Measurements from ENCODE around the gene QRFPR.
"Not testable (repeated sequence)": the region's sequence is repeated elsewhere in the genome, so short reads cannot be mapped to it uniquely, and the experiment has no call there.

Gene QRFPR

DNA sequence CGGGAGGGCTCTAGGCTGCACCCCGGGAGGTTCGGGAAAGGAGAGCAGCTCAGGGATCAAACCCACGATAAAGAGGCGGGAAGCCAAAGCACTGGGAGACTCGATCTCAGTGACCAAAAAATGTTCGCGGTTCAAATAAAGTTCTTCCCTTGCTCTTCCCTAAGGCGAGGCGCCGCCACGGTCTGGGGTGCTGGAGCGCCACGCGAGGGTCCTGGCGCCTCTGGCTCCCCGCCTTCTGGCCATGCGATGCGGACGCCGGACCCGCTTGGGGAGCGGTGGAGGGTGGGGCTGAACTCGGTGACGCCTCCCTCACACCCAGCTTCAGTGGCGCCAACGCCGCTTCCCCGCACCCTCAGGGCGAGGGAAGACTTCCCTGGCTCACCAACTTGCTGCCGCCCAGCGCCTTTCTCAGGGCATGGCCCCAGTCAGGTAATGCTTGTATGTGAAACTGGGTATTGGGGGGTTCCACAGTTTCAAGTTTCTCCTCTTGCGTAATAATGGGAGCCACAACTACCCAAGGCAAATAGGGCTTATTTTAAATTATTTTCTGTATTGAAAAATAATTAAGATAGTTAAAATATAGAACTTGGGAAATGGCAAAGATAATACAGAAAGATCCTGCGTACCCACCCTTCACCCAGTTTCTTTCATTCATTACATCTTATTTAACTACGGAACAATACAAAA is at the start of gene QRFPR:
Gene QRFPR (minus strand): TSS at position 243 of the 687 bp plus-strand sequence. CDS start 371 bp downstream, outside the sequence.
- in situ Hi-C loops (cut with MboI; ENCODE audit: low sequenced_read_pairs), result no loop called here

DNA sequence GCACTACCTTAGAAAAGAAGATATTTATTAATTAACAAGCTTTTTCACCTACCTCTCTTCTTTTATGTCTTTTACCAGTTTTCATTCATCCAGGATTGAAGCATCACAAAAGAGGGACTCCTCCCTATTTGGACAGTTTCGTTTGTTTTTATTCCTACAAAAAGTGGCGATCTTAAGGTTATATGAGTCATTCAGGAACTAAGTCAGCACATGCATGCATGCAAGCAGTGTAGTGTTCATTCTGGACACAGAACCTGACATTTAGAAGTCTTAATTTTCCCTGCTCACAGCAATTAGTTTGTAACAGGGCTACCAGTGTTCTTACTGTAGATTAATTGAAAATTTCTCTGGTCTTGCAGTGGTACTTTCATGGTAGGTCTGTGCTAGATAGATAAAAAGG is 47.9 kb upstream of the QRFPR start:
- in situ Hi-C loops (cut with MboI; ENCODE audit: low sequenced_read_pairs), result no loop called here

DNA sequence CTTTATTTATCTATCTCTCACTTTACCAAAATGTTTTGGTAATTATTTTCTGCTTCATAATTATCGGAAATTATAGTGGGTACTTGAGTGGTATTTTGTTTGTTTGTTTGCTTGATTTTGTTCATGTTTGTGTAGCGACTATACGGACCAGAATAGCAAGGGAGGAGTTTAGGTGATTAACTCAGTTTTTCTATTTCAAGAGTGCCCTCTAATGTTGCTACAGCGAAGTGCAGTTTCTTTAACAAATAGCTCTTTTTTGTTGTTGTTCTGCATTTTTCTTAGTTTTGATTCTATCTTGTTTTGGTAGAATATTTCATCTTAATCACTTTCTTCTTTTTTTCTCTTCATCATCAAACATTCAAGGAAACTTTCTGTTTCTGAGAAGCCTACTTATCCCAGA is 40.8 kb upstream of the QRFPR start:
- in situ Hi-C loops (cut with MboI; ENCODE audit: low sequenced_read_pairs), result no loop called here

DNA sequence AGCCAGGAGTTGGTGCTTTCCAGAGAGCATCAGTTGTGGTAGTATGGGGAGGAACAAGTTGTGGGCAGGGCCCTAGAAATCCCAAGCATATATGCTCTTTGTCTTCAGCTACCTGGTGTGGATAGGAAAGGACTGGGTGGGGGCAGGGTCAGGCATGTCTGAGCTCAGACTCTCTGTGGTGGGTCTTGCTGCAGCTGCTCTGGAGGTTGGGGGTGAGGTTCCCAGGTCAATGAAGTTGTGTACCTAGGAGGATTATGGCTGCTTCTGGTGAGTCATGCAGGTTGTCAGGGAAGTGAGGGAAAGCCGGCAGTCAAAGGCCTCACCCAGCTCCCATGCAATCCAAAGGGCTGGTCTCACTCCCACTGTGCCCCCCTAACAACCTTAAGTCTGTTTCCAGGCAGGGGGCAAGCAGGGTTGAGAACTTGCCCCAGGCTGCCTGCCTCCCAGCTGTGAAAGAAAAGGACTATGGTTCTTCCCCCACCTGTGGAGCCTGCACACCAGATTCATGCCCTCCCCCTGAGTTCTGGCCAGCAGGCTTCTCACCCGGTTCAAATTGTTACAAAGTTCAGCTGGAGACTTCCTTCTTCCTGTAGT is 30.4 kb upstream of the QRFPR start:
- in situ Hi-C loops (cut with MboI; ENCODE audit: low sequenced_read_pairs), result no loop called here

DNA sequence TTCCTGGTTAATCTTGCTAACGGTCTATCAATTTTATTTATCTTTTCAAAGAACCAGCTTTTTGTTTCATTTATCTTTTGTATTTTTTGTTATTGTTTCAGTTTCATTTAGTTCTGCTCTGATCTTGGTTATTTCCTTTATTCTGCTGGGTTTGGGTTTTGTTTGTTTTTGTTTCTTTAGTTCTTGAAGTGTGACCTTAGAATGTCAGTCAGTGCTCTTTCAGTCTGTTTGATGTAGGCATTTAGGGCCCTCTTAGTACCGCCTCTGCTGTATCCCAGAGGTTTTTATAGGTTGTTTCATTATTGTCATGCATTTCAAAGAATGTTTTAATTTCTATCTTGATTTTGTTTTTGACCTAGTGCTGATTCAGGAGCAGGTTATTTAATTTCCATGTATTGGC is 27.7 kb upstream of the QRFPR start:
- in situ Hi-C loops (cut with MboI; ENCODE audit: low sequenced_read_pairs), result not testable (repeated sequence)

DNA sequence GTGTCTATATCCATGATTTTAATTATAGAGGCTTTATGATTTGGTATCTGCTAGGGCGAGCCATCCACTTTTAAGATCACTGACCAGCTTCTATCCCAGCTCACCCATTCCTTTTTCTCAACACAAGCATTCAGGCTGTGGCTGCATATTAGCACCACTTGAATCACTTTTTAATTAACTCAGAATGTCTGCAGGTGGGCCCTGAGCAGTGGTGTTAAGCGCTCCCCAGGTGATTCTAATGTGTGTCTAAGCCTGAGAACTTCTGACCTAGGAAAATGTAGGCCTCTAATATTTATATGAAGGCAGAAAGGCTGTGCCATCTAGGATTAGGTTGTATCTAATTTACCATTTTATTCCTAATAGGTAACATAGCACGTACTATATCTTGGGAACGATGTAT is 19.8 kb upstream of the QRFPR start:
- in situ Hi-C loops (cut with MboI; ENCODE audit: low sequenced_read_pairs), result no loop called here

DNA sequence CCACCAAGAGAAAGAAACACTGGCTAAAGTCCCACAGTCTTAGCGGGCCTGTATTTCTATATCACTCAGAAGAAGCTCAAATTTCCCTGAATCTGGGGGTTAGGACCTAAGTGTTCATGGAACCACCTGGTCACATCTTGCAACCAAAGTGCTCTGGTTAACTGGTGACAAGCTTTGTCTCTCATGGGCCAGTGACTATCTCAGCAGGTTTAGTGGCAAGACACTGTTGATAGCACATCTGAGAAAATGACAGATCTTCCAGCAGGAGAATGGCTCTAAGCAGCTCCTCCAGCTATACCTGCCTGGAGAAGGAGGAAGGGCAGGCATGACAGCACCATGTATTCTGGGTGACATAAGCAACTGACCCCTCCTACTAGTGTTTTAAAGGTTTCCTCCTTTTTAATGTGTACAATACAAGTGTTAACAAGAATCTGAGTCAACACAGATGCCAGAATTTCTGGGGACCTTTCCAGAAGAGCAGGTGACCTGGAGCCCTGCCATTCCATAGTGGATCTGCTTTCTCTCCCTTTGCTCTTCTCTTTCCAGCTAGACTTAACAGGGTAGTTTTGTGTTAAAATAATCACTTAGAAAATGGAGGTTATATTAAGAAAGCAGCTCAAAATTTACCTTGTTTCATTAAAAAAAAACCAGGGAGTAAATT is 17.3 kb upstream of the QRFPR start:
- in situ Hi-C loops (cut with MboI; ENCODE audit: low sequenced_read_pairs), result no loop called here

DNA sequence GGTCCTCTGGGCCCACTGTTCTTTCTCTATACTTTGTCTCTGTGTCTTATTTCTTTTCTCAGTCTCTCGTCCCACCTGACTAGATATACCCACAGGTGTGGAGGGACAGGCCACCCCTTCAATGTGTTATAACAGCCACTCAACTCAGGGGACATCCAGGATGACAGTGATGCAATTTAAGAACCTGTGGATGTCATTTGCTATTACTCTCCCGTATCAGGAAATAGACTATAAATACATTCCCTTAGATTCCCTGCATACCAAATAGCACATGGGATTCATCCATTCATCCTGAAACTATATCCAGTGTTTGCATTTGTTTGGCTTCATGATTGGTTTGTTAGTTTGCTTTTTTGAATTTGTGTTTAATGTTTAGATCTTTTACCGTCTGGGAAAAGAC is 16.6 kb upstream of the QRFPR start:
- in situ Hi-C loops (cut with MboI; ENCODE audit: low sequenced_read_pairs), result no loop called here

DNA sequence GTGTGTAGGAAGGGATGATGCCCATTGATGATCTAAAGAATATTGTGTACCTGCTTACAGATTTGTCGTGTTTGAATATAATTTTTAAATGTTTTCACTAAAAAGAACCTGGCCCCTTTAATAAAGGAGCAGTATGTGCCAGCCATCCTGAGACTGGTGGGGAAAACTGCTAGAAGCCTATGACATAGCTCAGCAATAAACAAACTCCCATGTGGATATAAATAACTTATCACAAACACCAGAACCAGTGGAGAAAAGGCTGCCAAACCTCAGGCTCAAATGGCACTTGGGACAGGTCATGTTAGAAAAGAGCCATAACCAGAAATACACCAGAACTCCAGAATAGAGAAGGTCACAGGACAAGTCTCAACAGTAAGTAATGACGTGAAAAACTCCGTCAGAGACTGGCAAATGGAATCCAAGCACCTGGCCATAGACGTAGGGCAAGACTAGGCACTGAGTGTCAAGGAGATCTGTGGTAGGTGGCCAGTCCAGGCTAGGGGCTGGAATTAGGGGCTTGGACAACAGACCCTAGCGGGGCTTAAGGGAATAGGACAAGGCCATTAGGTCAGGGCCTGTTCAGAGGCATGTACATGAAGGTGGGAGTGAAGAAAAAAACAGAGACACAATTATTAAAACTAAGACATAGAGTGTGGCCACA is 11.7 kb upstream of the QRFPR start:
- in situ Hi-C loops (cut with MboI; ENCODE audit: low sequenced_read_pairs), result no loop called here

DNA sequence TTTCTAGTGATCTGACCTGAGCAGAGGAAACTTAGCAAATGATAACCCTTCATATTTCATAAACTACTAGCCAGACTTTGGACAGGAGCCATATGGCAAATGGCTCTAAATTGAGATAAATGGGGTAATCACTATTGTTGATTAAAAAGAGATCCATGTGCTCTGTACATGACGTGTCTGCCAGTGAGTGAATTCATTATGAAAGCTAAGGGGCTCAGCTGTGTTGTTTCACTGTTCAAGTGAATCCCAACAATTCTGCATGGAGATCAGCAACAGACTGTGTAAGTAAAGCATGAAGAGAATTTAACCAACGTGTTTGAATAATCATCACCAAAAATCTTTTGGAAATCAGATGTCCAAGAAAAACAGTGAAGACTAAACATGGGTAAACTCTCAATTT is 9.5 kb upstream of the QRFPR start:
- in situ Hi-C loops (cut with MboI; ENCODE audit: low sequenced_read_pairs), result no loop called here

DNA sequence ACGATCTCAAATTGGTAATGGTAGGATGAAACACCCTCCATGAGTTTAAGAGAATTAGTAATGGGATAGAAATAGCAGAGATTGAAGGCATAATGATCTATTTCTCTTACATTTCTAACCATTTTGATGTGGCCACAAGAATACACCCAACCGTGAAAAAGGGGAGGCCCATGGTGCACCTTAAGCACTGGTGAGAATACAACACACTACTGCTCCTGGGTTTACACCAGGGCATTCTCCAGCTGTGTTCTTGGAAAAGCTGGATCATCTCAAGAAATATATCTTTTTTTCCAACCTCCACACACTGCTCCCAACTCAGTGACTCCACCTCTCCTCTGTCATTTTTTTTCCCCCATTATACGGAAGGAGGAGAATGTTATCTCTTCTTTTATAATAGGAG is 1.5 kb downstream of the QRFPR start:
- in situ Hi-C loops (cut with MboI; ENCODE audit: low sequenced_read_pairs), result no loop called here

DNA sequence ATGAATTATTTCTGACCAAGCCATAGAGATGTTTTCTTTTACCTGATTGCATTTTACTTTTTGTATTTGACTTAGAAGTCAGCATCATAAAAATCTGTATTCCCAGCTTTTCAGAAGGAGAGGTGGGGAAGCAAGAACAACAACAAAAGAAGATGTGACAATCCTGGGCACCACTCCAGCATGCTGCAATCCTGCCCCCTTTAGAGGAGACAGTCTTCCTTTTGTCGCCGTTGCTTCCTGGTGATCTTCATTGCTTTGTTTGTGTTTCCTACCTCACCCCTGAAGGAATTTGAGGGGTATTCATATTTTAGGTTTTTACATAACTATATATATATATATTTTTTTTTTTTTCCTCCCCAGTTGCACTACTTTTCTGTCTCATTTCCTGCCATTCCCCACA is 3.7 kb downstream of the QRFPR start:
- in situ Hi-C loops (cut with MboI; ENCODE audit: low sequenced_read_pairs), result no loop called here

DNA sequence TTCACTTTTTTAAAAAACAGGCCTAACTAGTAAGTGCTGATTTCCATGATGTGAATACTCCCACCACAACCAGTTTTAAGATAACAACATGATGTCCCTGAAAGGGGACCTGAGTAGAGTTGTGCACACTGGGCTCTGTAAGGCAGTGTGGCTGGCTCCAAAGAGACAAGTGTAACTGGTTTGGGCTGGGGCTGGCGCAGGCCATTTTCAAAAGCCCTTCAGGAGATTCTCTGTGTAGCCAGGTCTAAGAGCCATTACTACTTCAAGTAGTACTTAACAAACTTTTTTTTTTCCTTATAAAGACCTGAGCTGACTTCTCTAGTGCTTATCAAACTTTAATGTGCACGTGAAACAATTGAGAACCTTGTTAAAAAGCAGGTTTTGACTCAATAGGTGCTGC is 4.3 kb downstream of the QRFPR start:
- in situ Hi-C loops (cut with MboI; ENCODE audit: low sequenced_read_pairs), result no loop called here

DNA sequence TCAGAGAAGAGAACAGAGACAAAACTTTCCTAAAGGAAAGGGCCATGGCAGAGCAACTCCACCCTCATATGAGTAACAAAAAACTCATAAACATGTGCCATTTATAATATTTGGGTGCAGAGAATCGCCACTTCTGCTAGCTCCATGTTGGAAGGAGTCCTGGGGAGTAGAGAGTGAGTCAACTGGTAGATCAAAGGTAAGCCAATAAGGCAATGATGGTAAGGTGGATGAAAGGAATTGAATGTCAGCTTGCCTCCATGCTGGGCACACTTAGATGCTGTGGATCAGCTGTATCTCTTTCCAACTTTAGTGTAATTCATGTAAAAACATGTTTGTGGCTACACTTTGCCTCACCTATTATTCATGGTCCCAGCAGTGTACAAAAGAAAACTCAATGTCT is 4.7 kb downstream of the QRFPR start:
- in situ Hi-C loops (cut with MboI; ENCODE audit: low sequenced_read_pairs), result no loop called here

DNA sequence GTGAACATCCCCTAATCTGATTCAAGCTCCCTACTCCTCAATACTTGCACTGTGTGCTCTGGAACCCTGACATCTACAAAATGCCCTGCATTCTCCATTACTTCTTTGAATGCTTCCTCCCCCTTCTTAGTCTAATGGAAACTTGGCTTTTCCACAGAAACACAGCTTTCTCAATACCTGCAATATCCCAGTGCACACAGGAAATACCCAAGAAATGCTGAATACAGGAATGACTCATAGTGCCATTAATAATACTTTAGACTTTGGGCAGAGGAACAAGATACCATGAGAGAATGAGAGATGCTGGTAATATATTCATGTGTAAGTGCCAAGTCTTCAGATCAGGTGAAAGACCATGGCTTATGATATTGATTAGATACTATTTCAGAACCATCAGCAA is 5.6 kb downstream of the QRFPR start:
- in situ Hi-C loops (cut with MboI; ENCODE audit: low sequenced_read_pairs), result no loop called here

DNA sequence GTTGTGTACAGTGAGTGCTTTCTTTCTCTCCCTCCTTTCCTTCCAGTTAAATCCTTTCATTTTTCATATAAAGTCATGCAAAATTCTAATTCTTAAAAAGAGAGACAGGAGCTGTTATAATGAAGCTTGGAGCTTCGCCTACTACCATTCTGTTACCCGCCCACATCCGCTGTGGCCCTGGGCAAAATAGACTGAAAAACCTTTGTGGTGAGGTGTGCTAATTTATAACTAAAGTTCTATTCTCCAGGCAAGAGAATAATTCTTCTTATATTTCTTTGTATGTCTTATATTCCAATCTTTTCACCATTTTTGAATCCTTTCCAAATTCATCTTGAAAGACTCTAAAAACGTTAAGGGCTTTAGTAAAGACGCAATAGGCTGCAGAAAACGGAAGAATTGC is 7.0 kb downstream of the QRFPR start:
- in situ Hi-C loops (cut with MboI; ENCODE audit: low sequenced_read_pairs), result no loop called here

DNA sequence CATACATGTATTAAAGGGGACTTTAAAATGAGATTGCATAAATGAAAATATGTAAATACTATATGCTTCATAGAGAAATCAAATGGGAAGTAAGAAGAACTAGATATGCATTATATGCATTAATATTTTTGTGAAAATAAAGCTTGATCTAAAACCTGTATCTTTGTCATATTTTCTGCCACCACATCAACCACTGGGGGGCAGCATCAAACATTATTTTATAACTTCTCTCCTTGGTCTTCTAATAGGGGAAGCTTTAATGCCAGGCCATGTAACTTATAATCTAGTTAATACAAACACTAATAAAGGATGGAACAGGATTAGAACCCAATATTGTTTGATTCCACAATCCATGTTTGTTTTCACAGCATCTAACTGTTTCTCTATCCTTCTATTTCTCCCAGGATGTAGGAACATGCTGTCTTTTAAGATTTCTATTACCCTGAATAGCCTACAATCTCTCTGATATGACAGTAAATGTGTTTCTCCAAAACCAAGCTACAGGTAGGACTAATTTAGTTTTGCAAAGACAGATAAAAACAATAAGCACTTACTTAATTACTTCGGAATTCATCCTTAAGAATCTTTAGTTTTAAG is 10.0 kb downstream of the QRFPR start:
- in situ Hi-C loops (cut with MboI; ENCODE audit: low sequenced_read_pairs), result no loop called here

DNA sequence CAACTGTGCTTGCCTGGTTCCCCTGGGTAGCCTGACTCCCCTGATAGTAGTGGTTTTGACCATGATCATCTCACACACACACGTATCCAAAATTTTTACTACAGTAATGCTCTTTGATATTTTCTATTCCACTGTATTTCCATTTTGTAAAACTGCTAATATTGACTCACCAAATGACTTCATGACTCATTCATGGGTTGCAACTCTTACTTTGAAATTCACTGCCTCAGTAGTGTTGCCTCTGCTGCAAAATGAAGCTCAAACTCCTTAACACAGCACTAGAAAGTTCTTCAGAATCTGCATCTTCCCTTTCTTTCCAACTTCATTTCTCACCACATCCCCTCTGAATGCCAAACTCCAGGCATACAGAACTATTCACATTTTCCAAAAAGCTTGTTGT is 20.3 kb downstream of the QRFPR start:
- in situ Hi-C loops (cut with MboI; ENCODE audit: low sequenced_read_pairs), result no loop called here

DNA sequence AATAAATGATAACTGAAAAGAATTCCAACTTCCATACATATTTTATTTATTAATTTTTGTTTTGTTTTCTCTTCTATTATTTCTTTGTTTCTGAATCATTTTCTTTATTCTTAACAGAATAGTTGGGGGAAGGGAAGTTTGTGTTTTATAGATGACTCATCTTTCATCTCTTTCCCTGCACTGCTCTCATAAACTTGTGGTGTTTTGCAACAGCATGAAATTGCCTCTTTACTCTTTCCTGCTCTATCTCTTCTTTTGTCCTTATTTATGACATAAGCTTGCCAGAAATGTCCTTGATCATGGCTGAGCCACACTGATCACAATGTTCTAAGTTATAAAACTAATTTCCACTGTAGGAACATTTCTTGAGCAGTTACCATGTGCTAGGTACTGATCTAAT is 22.3 kb downstream of the QRFPR start:
- in situ Hi-C loops (cut with MboI; ENCODE audit: low sequenced_read_pairs), result no loop called here

DNA sequence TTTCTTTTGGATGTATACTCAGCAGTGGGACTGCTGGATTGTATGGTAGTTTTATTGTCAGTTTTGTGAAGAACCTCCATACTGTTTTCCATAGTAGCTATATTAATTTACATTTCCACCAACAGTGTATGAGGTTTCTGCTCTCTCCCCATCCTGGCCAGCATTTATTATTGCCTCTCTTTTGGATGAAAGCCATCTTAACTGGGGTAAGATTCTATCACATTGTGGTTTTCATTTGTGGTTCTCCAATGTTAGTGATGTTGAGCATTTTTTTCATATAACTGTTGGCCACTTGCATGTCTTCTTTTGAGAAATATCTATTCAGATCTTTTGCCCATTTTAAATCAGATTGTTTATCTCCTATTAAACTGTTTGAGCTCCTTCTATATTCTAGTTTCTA is 27.6 kb downstream of the QRFPR start:
- in situ Hi-C loops (cut with MboI; ENCODE audit: low sequenced_read_pairs), result no loop called here

DNA sequence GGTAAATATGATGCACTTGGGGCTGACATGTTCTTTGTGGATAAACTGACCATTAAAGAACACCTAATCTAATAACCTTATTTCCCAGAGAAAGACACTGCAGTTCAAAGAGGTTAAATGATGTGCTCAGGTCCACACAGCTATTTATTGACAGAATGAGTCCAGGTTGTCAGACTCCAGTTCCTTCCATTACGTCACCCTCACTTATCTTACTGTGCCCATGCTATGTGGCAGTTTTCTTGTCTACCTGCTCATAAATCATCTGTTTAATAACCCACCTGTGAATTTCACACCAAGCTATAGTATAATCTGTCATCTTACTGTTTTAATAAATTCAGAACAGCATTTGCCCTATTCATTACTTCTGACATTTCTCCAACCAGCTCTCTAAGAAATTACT is 36.7 kb downstream of the QRFPR start:
- in situ Hi-C loops (cut with MboI; ENCODE audit: low sequenced_read_pairs), result no loop called here

DNA sequence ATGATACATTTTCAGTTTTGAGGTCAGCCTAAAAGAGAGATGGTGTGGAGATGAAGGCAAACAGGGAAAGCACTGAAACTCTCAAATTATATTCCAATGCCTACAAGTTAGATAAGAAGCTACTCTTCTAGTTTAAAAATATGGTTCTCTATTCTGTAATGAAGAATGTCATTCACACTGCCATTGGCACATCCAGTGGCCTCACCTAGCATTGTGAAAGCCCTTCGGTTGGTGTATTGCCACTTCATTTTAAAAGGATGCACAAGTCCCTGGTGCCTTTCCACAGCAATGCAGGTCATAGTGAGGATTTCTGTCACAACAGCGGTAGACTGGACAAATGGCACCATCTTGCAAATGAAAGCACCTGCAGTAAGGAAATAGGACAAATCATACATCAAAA is 40.6 kb downstream of the QRFPR start:
- in situ Hi-C loops (cut with MboI; ENCODE audit: low sequenced_read_pairs), result no loop called here
